PC-9 (cell line): ENCODE results near the gene OR2H2.

Experiments
- EZH2 ChIP-seq: fragments of 200-600 bp; sonication (generic); IDR thresholded peaks from 2 replicates; pipeline ENCODE4 v1.8.0; 2017; ENCODE audit warnings: antibody characterized with exemption, low read depth
- TF ChIP-seq, protein P1 (sequence below): fragments of 200-600 bp; sonication (generic); conservative IDR thresholded peaks from 2 replicates; pipeline ENCODE4 v1.6.1; 2017; ENCODE audit warnings: mixed run types, antibody characterized with exemption, mild to moderate bottlenecking, moderate library complexity

GRCh38 chr6:29637247-29637646 is 52.3 kb downstream of the OR2H2 start:
- TF ChIP-seq, protein P1, sequence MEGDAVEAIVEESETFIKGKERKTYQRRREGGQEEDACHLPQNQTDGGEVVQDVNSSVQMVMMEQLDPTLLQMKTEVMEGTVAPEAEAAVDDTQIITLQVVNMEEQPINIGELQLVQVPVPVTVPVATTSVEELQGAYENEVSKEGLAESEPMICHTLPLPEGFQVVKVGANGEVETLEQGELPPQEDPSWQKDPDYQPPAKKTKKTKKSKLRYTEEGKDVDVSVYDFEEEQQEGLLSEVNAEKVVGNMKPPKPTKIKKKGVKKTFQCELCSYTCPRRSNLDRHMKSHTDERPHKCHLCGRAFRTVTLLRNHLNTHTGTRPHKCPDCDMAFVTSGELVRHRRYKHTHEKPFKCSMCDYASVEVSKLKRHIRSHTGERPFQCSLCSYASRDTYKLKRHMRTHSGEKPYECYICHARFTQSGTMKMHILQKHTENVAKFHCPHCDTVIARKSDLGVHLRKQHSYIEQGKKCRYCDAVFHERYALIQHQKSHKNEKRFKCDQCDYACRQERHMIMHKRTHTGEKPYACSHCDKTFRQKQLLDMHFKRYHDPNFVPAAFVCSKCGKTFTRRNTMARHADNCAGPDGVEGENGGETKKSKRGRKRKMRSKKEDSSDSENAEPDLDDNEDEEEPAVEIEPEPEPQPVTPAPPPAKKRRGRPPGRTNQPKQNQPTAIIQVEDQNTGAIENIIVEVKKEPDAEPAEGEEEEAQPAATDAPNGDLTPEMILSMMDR = no peak
- TF ChIP-seq EZH2 = no peak
